C4-2B (cell line): ENCODE results near the gene IRF8.
"Not testable (repeated sequence)": the region's sequence is repeated elsewhere in the genome, so short reads cannot be mapped to it uniquely, and the experiment has no call there.

Source experiments
- H3K27ac ChIP-seq: fragments of 450-650 bp; 2 replicates; pipeline ENCODE4 v1.5.1; 2017
- CTCF ChIP-seq: fragments of 450-650 bp; conservative IDR thresholded peaks from 2 replicates; pipeline ENCODE4 v1.5.1; 2017; ENCODE audit warnings: mild to moderate bottlenecking
- ZFX ChIP-seq: fragments of 450-650 bp; IDR thresholded peaks from 2 replicates; pipeline ENCODE4 v1.6.1; 2017

Gene IRF8

GRCh38 chr16:85856079-85856478 is 42.9 kb upstream of the IRF8 start:
- H3K27ac ChIP-seq, result no peak overlapping the region
- TF ChIP-seq CTCF, result no peak
- no peak for TF ChIP-seq ZFX

- TF ChIP-seq CTCF, result no peak
- no peak for TF ChIP-seq ZFX
- H3K27ac ChIP-seq, result no peak overlapping the region
Measured at GRCh38 chr16:85856585-85856984, 42.4 kb upstream of the IRF8 start.

GRCh38 chr16:85857406-85857805 is 41.6 kb upstream of the IRF8 start:
- no peak overlapping the region for H3K27ac ChIP-seq
- TF ChIP-seq ZFX, result no peak
- no peak for TF ChIP-seq CTCF

GRCh38 chr16:85858571-85858970 is 40.4 kb upstream of the IRF8 start:
- H3K27ac ChIP-seq, result not testable (repeated sequence)

GRCh38 chr16:85858984-85859817 is 39.8 kb upstream of the IRF8 start:
- H3K27ac ChIP-seq, result no peak overlapping the region
- no peak for TF ChIP-seq ZFX
- TF ChIP-seq CTCF, result no peak

GRCh38 chr16:85859818-85860125 is 39.2 kb upstream of the IRF8 start:
- TF ChIP-seq CTCF (no peak), ZFX (no peak)
- H3K27ac ChIP-seq, result no peak overlapping the region

GRCh38 chr16:85860413-85861094 is 38.4 kb upstream of the IRF8 start:
- TF ChIP-seq CTCF (no peak), ZFX (no peak)
- no peak overlapping the region for H3K27ac ChIP-seq
